Suprapubic skin (tissue), 4 donors: ENCODE results near the gene LTA. TPM values are rescaled to one million over a fixed set of nuclear protein-coding genes. Genes with fewer than 3 reads are reported as not detected.

Experiments
- DNase-seq, 2 donors: peaks; one replicate each; pipeline ENCODE4 v3.0.0-alpha.2; 2019; ENCODE audit warnings: low spot score in 2 of 2
- H3K27ac ChIP-seq: fragments of 200-600 bp; sonication (generic); one replicate; pipeline ENCODE4 v1.5.1; 2019
- H3K27me3 ChIP-seq: fragments of 200-600 bp; sonication (generic); one replicate; pipeline ENCODE4 v1.5.1; 2019
- H3K36me3 ChIP-seq: fragments of 200-600 bp; sonication (generic); one replicate; pipeline ENCODE4 v1.5.1; 2019
- H3K4me1 ChIP-seq: fragments of 200-600 bp; sonication (generic); one replicate; pipeline ENCODE4 v1.5.1; 2019
- H3K4me3 ChIP-seq: fragments of 200-600 bp; sonication (generic); one replicate; pipeline ENCODE4 v1.5.1; 2019; ENCODE audit warnings: mild to moderate bottlenecking
- H3K9me3 ChIP-seq: fragments of 200-600 bp; sonication (generic); one replicate; pipeline ENCODE4 v1.5.1; 2019
- CTCF ChIP-seq, 2 donors: fragments of 200-600 bp in 1 of 2; fragments of 450-650 bp in 1 of 2; sonication (generic) in 1 of 2; IDR thresholded peaks; one replicate each; pipeline ENCODE4 v1.5.1; 2016 to 2019; ENCODE audit warnings: antibody characterized with exemption in 2 of 2, mild to moderate bottlenecking in 1 of 2, moderate library complexity in 1 of 2
- EP300 ChIP-seq: sonication (generic); formaldehyde crosslinking; IDR thresholded peaks from one replicate; pipeline ENCODE4 v1.6.1; 2017; ENCODE audit warnings: antibody characterized with exemption
- POLR2A ChIP-seq, 2 donors: fragments of 450-650 bp; IDR thresholded peaks; one replicate each; pipeline ENCODE4 v1.6.1; 2017; ENCODE audit warnings: antibody characterized with exemption in 2 of 2, mild to moderate bottlenecking in 2 of 2, moderate library complexity in 2 of 2
- POLR2AphosphoS5 ChIP-seq, 3 donors: sonication (generic); formaldehyde crosslinking; IDR thresholded peaks; one replicate each; pipeline ENCODE4 v1.6.1; 2017; ENCODE audit warnings: antibody characterized with exemption in 3 of 3
- WGBS: methylation state at CpG from one replicate; pipeline ENCODE4 v1.1.5; 2018; 5-methylcytosine and 5-hydroxymethylcytosine counted together
- total RNA-seq, 4 donors: library from RNA; depleted of rRNA; stranded (reverse); fragments of >200 nt; gene quantifications; one replicate each; pipeline ENCODE4 v1.1.0, GENCODE V29; 2016

The LTA gene
- total RNA-seq, 4 donors from 2014 or later = 0.47 TPM; not detected in 3

- Histone ChIP-seq H3K27me3 (peaks cover 3% of the 10 kb centered on the region), H3K27ac (no peak overlapping the region), H3K4me1 (peaks cover 7% of the 10 kb centered on the region), H3K36me3 (no peaks in the 10 kb centered on the region), H3K4me3 (no peak overlapping the region), H3K9me3 (no peaks in the 10 kb centered on the region)
- no peak for TF ChIP-seq EP300
- TF ChIP-seq CTCF (IDR thresholded peaks at IDR 0.05) = no peak
- no peak for TF ChIP-seq POLR2A (IDR thresholded peaks at IDR 0.05)
- TF ChIP-seq POLR2AphosphoS5 (IDR thresholded peaks at IDR 0.05) = no peak
- no peak for DNase-seq
- 54% methylated on average over 9 of the region's 9 CpGs for WGBS
These were observed 4.3 kb upstream of the LTA start for GRCh38 chr6:31567531-31568370.

- WGBS = 71% methylated on average over 3 of the region's 3 CpGs
- no peak overlapping the region for H3K4me3 ChIP-seq
- TF ChIP-seq POLR2A (IDR thresholded peaks at IDR 0.05) (no peak), EP300 (no peak), CTCF (IDR thresholded peaks at IDR 0.05) (no peak), POLR2AphosphoS5 (IDR thresholded peaks at IDR 0.05) (no peak)
- peaks cover 3% of the 10 kb centered on the region for H3K27me3 ChIP-seq
- no peak for DNase-seq
- H3K4me1 ChIP-seq = peaks cover 4% of the 10 kb centered on the region
- H3K9me3 ChIP-seq = no peaks in the 10 kb centered on the region
- H3K27ac ChIP-seq = no peak overlapping the region
- H3K36me3 ChIP-seq = no peaks in the 10 kb centered on the region
These were observed 3.5 kb upstream of the LTA start for GRCh38 chr6:31568537-31568961.

- 76% methylated on average over 1 of the region's 1 CpG for WGBS
- no peak overlapping the region for H3K4me3 ChIP-seq
- no peak overlapping the region for H3K27ac ChIP-seq
- TF ChIP-seq EP300 (no peak), CTCF (IDR thresholded peaks at IDR 0.05) (no peak), POLR2A (IDR thresholded peaks at IDR 0.05) (no peak), POLR2AphosphoS5 (IDR thresholded peaks at IDR 0.05) (no peak)
- DNase-seq = no peak
- peaks cover 3% of the 10 kb centered on the region for H3K27me3 ChIP-seq
- H3K4me1 ChIP-seq = peaks cover 4% of the 10 kb centered on the region
- no peaks in the 10 kb centered on the region for H3K36me3 ChIP-seq
- H3K9me3 ChIP-seq = no peaks in the 10 kb centered on the region
These were observed 2.1 kb upstream of the LTA start for GRCh38 chr6:31569861-31570536.

GRCh38 chr6:31573239-31574105 is 1.4 kb downstream of the LTA start:
- Histone ChIP-seq H3K27ac (no peak overlapping the region), H3K9me3 (no peaks in the 10 kb centered on the region), H3K27me3 (peaks cover 3% of the 10 kb centered on the region), H3K4me1 (peaks cover 7% of the 10 kb centered on the region), H3K36me3 (no peaks in the 10 kb centered on the region), H3K4me3 (no peak overlapping the region)
- TF ChIP-seq CTCF (IDR thresholded peaks at IDR 0.05) (no peak), EP300 (no peak), POLR2AphosphoS5 (IDR thresholded peaks at IDR 0.05) (no peak), POLR2A (IDR thresholded peaks at IDR 0.05) (no peak)
- no peak for DNase-seq
- WGBS = 80% methylated on average over 9 of the region's 9 CpGs
